ENCODE data around the gene EFCAB8.
"Not testable (repeated sequence)": the region's sequence is repeated elsewhere in the genome, so short reads cannot be mapped to it uniquely, and the experiment has no call there.

Gene EFCAB8

GRCh38 chr20:32973077-32973717 lies 114.5 kb downstream of the EFCAB8 start:
- no peak for DNase-seq (ENCODE audit: low read depth in 2 of 2)

GRCh38 chr20:32974204-32975064 lies 115.7 kb downstream of the EFCAB8 start:
- not testable (repeated sequence) for DNase-seq (ENCODE audit: low read depth in 2 of 2)

GRCh38 chr20:32975121-32975520 lies 116.4 kb downstream of the EFCAB8 start:
- DNase-seq (ENCODE audit: low read depth in 2 of 2): not testable (repeated sequence)

GRCh38 chr20:32975698-32976674 lies 117.3 kb downstream of the EFCAB8 start:
- DNase-seq (ENCODE audit: low read depth in 2 of 2): no peak

GRCh38 chr20:32976746-32977145 lies 118.0 kb downstream of the EFCAB8 start:
- DNase-seq (ENCODE audit: low read depth in 2 of 2): no peak

- DNase-seq (ENCODE audit: low read depth in 2 of 2): no peak
These were observed 118.7 kb downstream of the EFCAB8 start for GRCh38 chr20:32977281-32978008.

GRCh38 chr20:32978009-32978335 lies 119.2 kb downstream of the EFCAB8 start:
- no peak for DNase-seq (ENCODE audit: low read depth in 2 of 2)

- DNase-seq (ENCODE audit: low read depth in 2 of 2): no peak
These were observed 120.7 kb downstream of the EFCAB8 start for GRCh38 chr20:32979201-32979998.

- DNase-seq (ENCODE audit: low read depth in 2 of 2): no peak
These were observed 121.6 kb downstream of the EFCAB8 start for GRCh38 chr20:32980131-32980941.

GRCh38 chr20:32980990-32981389 lies 122.3 kb downstream of the EFCAB8 start:
- no peak for DNase-seq (ENCODE audit: low read depth in 2 of 2)

GRCh38 chr20:32982617-32983458 lies 124.1 kb downstream of the EFCAB8 start:
- no peak for DNase-seq (ENCODE audit: low read depth in 2 of 2)

GRCh38 chr20:32983459-32984112 lies 124.9 kb downstream of the EFCAB8 start:
- DNase-seq (ENCODE audit: low read depth in 2 of 2): no peak

GRCh38 chr20:32984196-32984595 lies 125.5 kb downstream of the EFCAB8 start:
- no peak for DNase-seq (ENCODE audit: low read depth in 2 of 2)

GRCh38 chr20:32984631-32985354 lies 126.1 kb downstream of the EFCAB8 start:
- DNase-seq (ENCODE audit: low read depth in 2 of 2): no peak

GRCh38 chr20:32985596-32985995 lies 126.9 kb downstream of the EFCAB8 start:
- no peak for DNase-seq (ENCODE audit: low read depth in 2 of 2)

GRCh38 chr20:32986331-32986966 lies 127.7 kb downstream of the EFCAB8 start:
- DNase-seq (ENCODE audit: low read depth in 2 of 2): no peak
